CD4-positive, alpha-beta T cell (primary cell): ENCODE data around the gene SSH2. TPM values are rescaled to one million over a fixed set of nuclear protein-coding genes. Genes with fewer than 3 reads are reported as not detected.
"Not testable (repeated sequence)": the region's sequence is repeated elsewhere in the genome, so short reads cannot be mapped to it uniquely, and the experiment has no call there.

Experiments used
- ATAC-seq: fragments of 200-7000 bp; cut with Tn5 transposase; one replicate; pipeline ENCODE4 v1.10.0; 2022; ENCODE audit warnings: mild to moderate bottlenecking; ENCODE audit not compliant: poor library complexity
- CTCF ChIA-PET: fragments of 350-600 bp; sonication (Branson Sonifier 250); formaldehyde crosslinking; loops from one replicate; lab custom pipeline; 2021; ENCODE audit warnings: antibody characterized with exemption, inconsistent platforms; lab: Charles Lee
- POLR2A ChIA-PET: fragments of 350-600 bp; sonication (Branson Sonifier 250); formaldehyde crosslinking; loops from one replicate; lab custom pipeline; 2021; ENCODE audit warnings: antibody characterized with exemption, inconsistent platforms; lab: Charles Lee
- DNase-seq, 14 experiments: peaks; one replicate each; pipeline ENCODE4 v3.0.0-alpha.2; 2013 to 2020; ENCODE audit warnings: mixed read lengths in 2 of 14
- H3K27ac ChIP-seq, 2 donors: one replicate each; pipeline versions ENCODE4 v1.5.1 to v1.7.0; 2013; ENCODE audit warnings: low read length in 2 of 2, low read depth in 1 of 2, mild to moderate bottlenecking in 1 of 2
- H3K27me3 ChIP-seq, 2 experiments: 1 replicate in 1 of 2; 2 replicates in 1 of 2; pipeline versions ENCODE4 v1.6.1 to v1.7.0; 2013; ENCODE audit warnings: low read length in 2 of 2, control low read depth in 1 of 2, mild to moderate bottlenecking in 1 of 2, moderate library complexity in 1 of 2; ENCODE audit not compliant: insufficient read depth in 2 of 2, control insufficient read depth in 1 of 2
- H3K36me3 ChIP-seq: one replicate; pipeline ENCODE4 v1.6.1; 2013; ENCODE audit warnings: low read length, control low read depth; ENCODE audit not compliant: insufficient read depth
- H3K4me1 ChIP-seq: one replicate; pipeline ENCODE4 v1.6.1; 2013; ENCODE audit warnings: low read length, control low read depth; ENCODE audit not compliant: insufficient read depth
- H3K4me3 ChIP-seq: one replicate; pipeline ENCODE4 v1.5.1; 2013; ENCODE audit warnings: mild to moderate bottlenecking, low read length, moderate library complexity
- H3K9me3 ChIP-seq, 2 experiments: 1 replicate in 1 of 2; 2 replicates in 1 of 2; pipeline versions ENCODE4 v1.6.1 to v1.7.0; 2013; ENCODE audit warnings: low read length in 2 of 2, mild to moderate bottlenecking in 2 of 2, control low read depth in 1 of 2, moderate library complexity in 1 of 2; ENCODE audit not compliant: control insufficient read depth in 1 of 2, insufficient read depth in 1 of 2
- H3K27ac Mint-ChIP-seq: one replicate; pipeline ENCODE4 v1.8.0; 2020; ENCODE audit warnings: mixed read lengths
- H3K27me3 Mint-ChIP-seq: one replicate; pipeline ENCODE4 v1.8.0; 2021; ENCODE audit warnings: mixed read lengths
- H3K36me3 Mint-ChIP-seq: one replicate; pipeline ENCODE4 v1.8.0; 2021; ENCODE audit warnings: low read depth, mixed read lengths
- H3K4me1 Mint-ChIP-seq: one replicate; pipeline ENCODE4 v1.8.0; 2021; ENCODE audit warnings: low read depth, mixed read lengths
- H3K4me3 Mint-ChIP-seq: one replicate; pipeline ENCODE4 v1.8.0; 2020; ENCODE audit warnings: mild to moderate bottlenecking, mixed read lengths
- H3K9me3 Mint-ChIP-seq: one replicate; pipeline ENCODE4 v1.8.0; 2020; ENCODE audit warnings: mixed read lengths
- CTCF ChIP-seq: fragments of 200-600 bp; IDR thresholded peaks from one replicate; pipeline ENCODE4 v1.8.0; 2022; ENCODE audit warnings: antibody characterized with exemption, mild to moderate bottlenecking
- intact Hi-C, 2 experiments: fragments of 100-400 bp; cut with DNase I in 1 of 2; cut with micrococcal nuclease in 1 of 2; formaldehyde crosslinking; loops; one replicate each; pipeline versions ENCODE4 v1.15.1 to v1.9.0; 2023 to 2025; cut with DNase I, micrococcal nuclease
- total RNA-seq, 174 experiments: library from RNA in 2 of 174; stranded (reverse) in 2 of 174; gene quantifications; one replicate each; pipeline ENCODE4 v1.2.3 and lab custom pipeline; 2021 to 2026

Gene SSH2
- total RNA-seq, 2 experiments from 2014 or later: 73.4 to 81.5 TPM

DNA sequence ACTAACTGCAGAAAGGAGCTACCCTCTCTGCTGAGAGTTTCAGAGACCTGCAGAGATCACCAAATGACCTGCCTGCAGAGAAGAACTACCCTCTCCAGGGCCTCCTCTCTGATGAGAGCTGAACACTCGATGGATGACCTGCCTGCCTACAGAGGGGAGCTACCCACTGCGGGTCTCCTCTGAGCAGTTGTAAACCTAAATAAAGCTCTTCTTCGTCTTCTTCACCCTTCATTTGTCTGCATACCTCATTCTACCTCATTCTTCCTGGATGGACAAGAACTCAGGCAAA, 24.2 kb downstream of the SSH2 start:
- H3K4me1 ChIP-seq: peaks cover 15% of the 10 kb centered on the region
- peaks cover 4% of the 10 kb centered on the region for H3K9me3 Mint-ChIP-seq
- TF ChIP-seq CTCF: no peak
- CTCF ChIA-PET: no interaction called here
- peaks cover 19% of the 10 kb centered on the region for H3K36me3 Mint-ChIP-seq
- peaks cover 67% of the 10 kb centered on the region for H3K4me1 Mint-ChIP-seq
- H3K27me3 Mint-ChIP-seq: no peaks in the 10 kb centered on the region
- peaks cover 0 to 6% of the 10 kb centered on the region in 2 experiments for H3K9me3 ChIP-seq
- H3K27me3 ChIP-seq: no peaks in the 10 kb centered on the region
- DNase-seq (no peak), ATAC-seq (no peak)
- intact Hi-C loops: no loop called here
- H3K27ac Mint-ChIP-seq: no peak overlapping the region
- no peak overlapping the region for H3K4me3 Mint-ChIP-seq
- POLR2A ChIA-PET: no interaction called here
- no peaks in the 10 kb centered on the region for H3K36me3 ChIP-seq
- H3K4me3 ChIP-seq: no peak overlapping the region
- H3K27ac ChIP-seq: no peak overlapping the region

DNA sequence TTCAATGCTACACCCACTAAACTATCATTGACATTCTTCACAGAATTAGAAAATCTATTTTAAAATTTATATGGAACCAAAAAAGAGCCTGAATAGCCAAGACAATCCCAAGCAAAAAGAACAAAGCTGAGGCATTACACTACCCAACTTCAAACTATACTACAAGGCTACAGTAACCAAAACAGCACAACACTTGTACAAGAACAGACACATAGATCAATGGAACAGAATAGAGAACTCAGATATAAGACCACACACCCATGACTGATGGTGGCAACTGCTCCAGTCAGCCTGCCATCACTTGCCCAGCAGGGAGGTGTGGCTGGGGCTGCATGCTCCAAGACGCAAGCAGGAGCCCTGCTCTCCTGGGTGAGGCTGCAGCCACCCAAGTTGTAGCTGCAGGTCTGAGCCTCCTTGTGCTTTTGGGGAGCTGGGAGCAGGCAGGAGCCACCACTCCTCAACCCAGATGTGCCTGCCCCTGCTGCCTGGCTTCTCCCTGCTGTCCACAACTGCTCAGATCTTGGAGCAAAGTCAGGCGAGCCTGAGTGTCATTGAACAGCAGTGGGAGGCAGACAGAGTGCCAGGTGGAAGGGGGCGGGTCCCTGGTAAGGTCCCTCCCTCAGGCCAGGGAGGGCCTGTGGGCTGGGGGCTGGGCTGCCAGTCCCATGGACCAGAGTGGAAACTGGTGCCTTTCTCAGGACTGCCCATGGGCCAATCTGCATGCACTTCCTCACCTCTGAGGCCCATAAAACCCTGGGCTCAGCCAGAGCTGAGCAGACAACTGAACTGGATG, 24.7 kb downstream of the SSH2 start:
- H3K36me3 Mint-ChIP-seq: peaks cover 19% of the 10 kb centered on the region
- peak overlapping the region; percentile 2 for H3K27ac Mint-ChIP-seq
- TF ChIP-seq CTCF: no peak
- H3K9me3 ChIP-seq: peaks cover 0 to 6% of the 10 kb centered on the region in 2 experiments
- peaks cover 15% of the 10 kb centered on the region for H3K4me1 ChIP-seq
- ChIA-PET CTCF (no interaction called here), POLR2A (interaction anchor here (1.2 kb wide), 1 partner anchor 25 kb away, joined by 3 read pairs; the partner anchor contains the start of gene SSH2)
- H3K27me3 ChIP-seq: no peaks in the 10 kb centered on the region
- no peak overlapping the region for H3K4me3 Mint-ChIP-seq
- H3K27me3 Mint-ChIP-seq: no peaks in the 10 kb centered on the region
- H3K4me3 ChIP-seq: no peak overlapping the region
- peaks cover 4% of the 10 kb centered on the region for H3K9me3 Mint-ChIP-seq
- intact Hi-C loops: no loop called here
- no peak overlapping the region for H3K27ac ChIP-seq
- DNase-seq (no peak), ATAC-seq (no peak)
- no peaks in the 10 kb centered on the region for H3K36me3 ChIP-seq
- H3K4me1 Mint-ChIP-seq: peaks cover 65% of the 10 kb centered on the region

DNA sequence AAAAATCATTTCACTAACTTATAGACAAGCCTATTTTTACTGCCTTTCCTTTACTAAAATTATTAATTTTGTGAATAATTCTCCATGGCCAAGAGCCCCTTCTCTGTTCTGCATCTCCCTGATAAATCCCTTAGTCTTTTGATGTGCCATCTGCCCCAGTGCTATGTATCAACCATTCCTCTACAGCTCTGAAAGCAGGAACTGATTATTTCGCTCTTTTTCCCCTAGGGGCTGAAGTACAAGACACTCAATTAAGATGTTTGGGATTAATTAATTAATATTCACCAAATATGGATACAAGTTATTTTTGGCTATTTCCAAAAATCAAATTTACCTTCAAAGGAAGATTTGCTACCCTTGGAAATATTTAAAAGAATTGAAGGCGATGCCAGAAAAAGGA, 26.6 kb downstream of the SSH2 start:
- H3K4me1 ChIP-seq: peaks cover 15% of the 10 kb centered on the region
- Mint-ChIP-seq H3K27me3 (no peaks in the 10 kb centered on the region), H3K27ac (no peak overlapping the region), H3K4me1 (peaks cover 52% of the 10 kb centered on the region), H3K36me3 (peaks cover 19% of the 10 kb centered on the region), H3K4me3 (no peak overlapping the region), H3K9me3 (peaks cover 4% of the 10 kb centered on the region)
- no peaks in the 10 kb centered on the region for H3K27me3 ChIP-seq
- POLR2A ChIA-PET: no interaction called here
- no peak for DNase-seq
- peaks cover 0 to 6% of the 10 kb centered on the region in 2 experiments for H3K9me3 ChIP-seq
- no peak for ATAC-seq
- CTCF ChIA-PET: no interaction called here
- intact Hi-C loops: no loop called here
- H3K27ac ChIP-seq: no peak overlapping the region
- H3K36me3 ChIP-seq: no peaks in the 10 kb centered on the region
- H3K4me3 ChIP-seq: no peak overlapping the region
- TF ChIP-seq CTCF: no peak

GRCh38 chr17:29897136-29897535, 32.9 kb downstream of the SSH2 start:
- intact Hi-C loops, ATAC-seq, CTCF ChIA-PET, H3K27me3 Mint-ChIP-seq, H3K36me3 ChIP-seq, H3K4me1 ChIP-seq, POLR2A ChIA-PET, DNase-seq, H3K27me3 ChIP-seq, H3K27ac Mint-ChIP-seq, H3K4me3 ChIP-seq, H3K9me3 ChIP-seq, H3K9me3 Mint-ChIP-seq, H3K4me3 Mint-ChIP-seq, H3K27ac ChIP-seq: not testable (repeated sequence)
- Mint-ChIP-seq H3K36me3 (peaks cover 13% of the 10 kb centered on the region), H3K4me1 (peaks cover 30% of the 10 kb centered on the region)
